ENCODE data around the gene OSTN. TPM values are rescaled to one million over a fixed set of nuclear protein-coding genes. Genes with fewer than 3 reads are reported as not detected.

OSTN gene
- total RNA-seq, 2 experiments from 2014 or later, result not detected

- Mint-ChIP-seq H3K4me3 (no peak overlapping the region), H3K27ac (no peak overlapping the region), H3K27me3 (no peaks in the 10 kb centered on the region), H3K4me1 (ENCODE audit: low read depth) (no peaks in the 10 kb centered on the region), H3K36me3 (ENCODE audit: low read depth) (no peaks in the 10 kb centered on the region), H3K9me3 (no peaks in the 10 kb centered on the region)
- POLR2A ChIA-PET, result no interaction called here
- intact Hi-C loops (cut with micrococcal nuclease), result no loop called here
- DNase-seq, result no peak
- no peak for ATAC-seq
- CTCF ChIA-PET, result no interaction called here
- TF ChIP-seq, protein P1, sequence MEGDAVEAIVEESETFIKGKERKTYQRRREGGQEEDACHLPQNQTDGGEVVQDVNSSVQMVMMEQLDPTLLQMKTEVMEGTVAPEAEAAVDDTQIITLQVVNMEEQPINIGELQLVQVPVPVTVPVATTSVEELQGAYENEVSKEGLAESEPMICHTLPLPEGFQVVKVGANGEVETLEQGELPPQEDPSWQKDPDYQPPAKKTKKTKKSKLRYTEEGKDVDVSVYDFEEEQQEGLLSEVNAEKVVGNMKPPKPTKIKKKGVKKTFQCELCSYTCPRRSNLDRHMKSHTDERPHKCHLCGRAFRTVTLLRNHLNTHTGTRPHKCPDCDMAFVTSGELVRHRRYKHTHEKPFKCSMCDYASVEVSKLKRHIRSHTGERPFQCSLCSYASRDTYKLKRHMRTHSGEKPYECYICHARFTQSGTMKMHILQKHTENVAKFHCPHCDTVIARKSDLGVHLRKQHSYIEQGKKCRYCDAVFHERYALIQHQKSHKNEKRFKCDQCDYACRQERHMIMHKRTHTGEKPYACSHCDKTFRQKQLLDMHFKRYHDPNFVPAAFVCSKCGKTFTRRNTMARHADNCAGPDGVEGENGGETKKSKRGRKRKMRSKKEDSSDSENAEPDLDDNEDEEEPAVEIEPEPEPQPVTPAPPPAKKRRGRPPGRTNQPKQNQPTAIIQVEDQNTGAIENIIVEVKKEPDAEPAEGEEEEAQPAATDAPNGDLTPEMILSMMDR (IDR thresholded peaks at IDR 0.05), result no peak
These were observed 62.2 kb downstream of the OSTN start for GRCh38 chr3:191261304-191261638.

DNA sequence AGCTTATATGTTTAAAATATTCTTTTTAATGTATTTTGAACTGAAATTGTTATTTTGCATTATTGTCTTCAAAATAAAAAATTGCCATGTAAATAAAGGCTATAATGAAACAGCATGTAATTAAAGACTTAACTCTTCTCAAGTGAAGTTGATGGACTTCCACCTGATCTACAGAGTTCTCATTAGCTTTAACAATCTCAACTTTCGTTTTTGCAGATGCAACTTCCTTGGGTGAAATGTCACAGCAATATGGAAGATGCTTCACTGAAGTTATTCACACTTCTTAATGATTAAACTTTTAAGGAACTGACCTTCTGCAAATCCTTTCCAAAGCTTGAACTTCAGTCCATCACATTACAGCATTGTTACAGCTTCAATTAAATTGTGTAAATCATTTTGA is 63.6 kb downstream of the OSTN start:
- Mint-ChIP-seq H3K4me3 (no peak overlapping the region), H3K36me3 (ENCODE audit: low read depth) (no peaks in the 10 kb centered on the region), H3K4me1 (ENCODE audit: low read depth) (no peaks in the 10 kb centered on the region), H3K27me3 (no peaks in the 10 kb centered on the region), H3K27ac (no peak overlapping the region), H3K9me3 (no peaks in the 10 kb centered on the region)
- ChIA-PET POLR2A (no interaction called here), CTCF (interaction anchor here (0.9 kb wide), 1 partner anchor 96 kb away, joined by 3 read pairs; no protein-coding TSS in a partner anchor)
- ATAC-seq (no peak), DNase-seq (no peak)
- intact Hi-C loops (cut with micrococcal nuclease), result no loop called here
- TF ChIP-seq, protein P1 (IDR thresholded peaks at IDR 0.05), result no peak

DNA sequence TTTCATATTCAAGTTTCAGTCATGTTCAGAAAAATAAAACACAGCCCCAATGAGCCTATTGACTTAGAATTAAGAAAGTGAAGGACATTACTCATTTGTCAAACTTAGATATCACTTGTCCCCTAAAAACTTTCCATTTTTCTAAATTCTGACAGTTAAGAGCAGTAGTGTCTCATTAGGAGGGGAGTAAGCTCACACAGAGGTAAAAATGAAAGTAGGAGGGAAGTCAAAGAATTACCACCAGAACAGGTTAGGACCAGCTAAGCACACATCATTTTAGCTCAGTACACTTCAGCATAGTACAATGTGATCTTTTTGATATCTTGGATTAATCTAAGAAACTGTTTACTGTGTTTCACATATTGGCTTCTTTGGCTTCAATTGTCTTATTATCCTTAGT is 64.3 kb downstream of the OSTN start:
- H3K27ac Mint-ChIP-seq, result no peak overlapping the region
- H3K4me1 Mint-ChIP-seq (ENCODE audit: low read depth), result no peaks in the 10 kb centered on the region
- intact Hi-C loops (cut with micrococcal nuclease), result no loop called here
- CTCF ChIA-PET, result no interaction called here
- no peak for DNase-seq
- no peaks in the 10 kb centered on the region for H3K36me3 Mint-ChIP-seq (ENCODE audit: low read depth)
- H3K4me3 Mint-ChIP-seq, result no peak overlapping the region
- no peaks in the 10 kb centered on the region for H3K27me3 Mint-ChIP-seq
- no peaks in the 10 kb centered on the region for H3K9me3 Mint-ChIP-seq
- POLR2A ChIA-PET, result no interaction called here
- no peak for ATAC-seq
- TF ChIP-seq, protein P1 (IDR thresholded peaks at IDR 0.05), result no peak

DNA sequence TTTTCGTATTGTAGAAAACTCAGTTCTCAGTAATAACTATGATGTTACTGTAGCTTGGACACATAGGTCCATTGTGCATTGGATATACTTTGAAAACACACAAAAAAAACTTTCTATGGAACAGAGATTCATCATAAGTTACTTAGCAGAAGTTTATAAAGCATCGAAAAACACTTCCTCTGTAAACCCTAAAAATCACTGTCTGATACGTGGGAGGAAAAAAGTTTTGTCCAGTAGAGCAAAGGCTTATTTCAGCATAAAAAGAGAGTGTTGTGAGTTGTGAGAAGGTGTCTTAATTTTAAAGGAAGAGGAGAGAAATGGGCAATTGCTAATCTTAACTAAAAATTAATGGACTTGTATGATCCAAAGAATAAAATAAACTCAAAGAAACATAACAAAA is 64.8 kb downstream of the OSTN start:
- TF ChIP-seq, protein P1 (IDR thresholded peaks at IDR 0.05), result no peak
- ChIA-PET POLR2A (no interaction called here), CTCF (interaction anchor here (1.5 kb wide), 1 partner anchor 17 kb away, joined by 3 read pairs; no protein-coding TSS in a partner anchor)
- no peaks in the 10 kb centered on the region for H3K9me3 Mint-ChIP-seq
- H3K4me3 Mint-ChIP-seq, result no peak overlapping the region
- H3K27me3 Mint-ChIP-seq, result no peaks in the 10 kb centered on the region
- H3K27ac Mint-ChIP-seq, result no peak overlapping the region
- DNase-seq (no peak), ATAC-seq (no peak)
- H3K36me3 Mint-ChIP-seq (ENCODE audit: low read depth), result no peaks in the 10 kb centered on the region
- no peaks in the 10 kb centered on the region for H3K4me1 Mint-ChIP-seq (ENCODE audit: low read depth)
- intact Hi-C loops (cut with micrococcal nuclease), result no loop called here

GRCh38 chr3:191268737-191269136 is 69.7 kb downstream of the OSTN start:
- POLR2A ChIA-PET, result no interaction called here
- intact Hi-C loops (cut with micrococcal nuclease), result no loop called here
- no peaks in the 10 kb centered on the region for H3K9me3 Mint-ChIP-seq
- peaks cover 2% of the 10 kb centered on the region for H3K27me3 Mint-ChIP-seq
- CTCF ChIA-PET, result no interaction called here
- H3K4me1 Mint-ChIP-seq (ENCODE audit: low read depth), result no peaks in the 10 kb centered on the region
- H3K4me3 Mint-ChIP-seq, result no peak overlapping the region
- DNase-seq (no peak), ATAC-seq (no peak)
- TF ChIP-seq, protein P1 (IDR thresholded peaks at IDR 0.05), result no peak
- H3K27ac Mint-ChIP-seq, result no peak overlapping the region
- H3K36me3 Mint-ChIP-seq (ENCODE audit: low read depth), result no peaks in the 10 kb centered on the region

Measured in activated CD8-positive, alpha-beta T cell treated with anti-CD3 and anti-CD28 coated beads for 36 hours (primary cell).